Central memory CD8-positive, alpha-beta T cell (primary cell): Measurements from ENCODE around the gene SEZ6.
A peak's percentile ranks its signal among the peaks of the same experiment; 100 is the strongest.
"Not testable (repeated sequence)": the region's sequence is repeated elsewhere in the genome, so short reads cannot be mapped to it uniquely, and the experiment has no call there.

ENCODE experiments used
- ATAC-seq: fragments of 150-1000 bp; cut with Tn5 transposase; replicated peaks from 2 replicates; pipeline ENCODE4 v1.10.0; 2022; ENCODE audit warnings: mild to moderate bottlenecking, moderate FRiP score, moderate number of reproducible peaks; ENCODE audit not compliant: poor library complexity, severe bottlenecking; ENCODE audit errors: extremely low read depth
- DNase-seq, 2 donors: peaks; one replicate each; pipeline ENCODE4 v3.0.0; 2021; ENCODE audit warnings: low spot score in 2 of 2
- H3K27ac Mint-ChIP-seq: one replicate; pipeline ENCODE4 v1.8.0; 2022; ENCODE audit warnings: low read depth, mild to moderate bottlenecking, moderate library complexity, mixed read lengths
- H3K27me3 Mint-ChIP-seq: one replicate; pipeline ENCODE4 v1.8.0; 2022; ENCODE audit warnings: mixed read lengths
- H3K36me3 Mint-ChIP-seq: one replicate; pipeline ENCODE4 v1.8.0; 2022; ENCODE audit warnings: mild to moderate bottlenecking, moderate library complexity, mixed read lengths; ENCODE audit not compliant: insufficient read depth
- H3K4me1 Mint-ChIP-seq: one replicate; pipeline ENCODE4 v1.8.0; 2022; ENCODE audit warnings: mixed read lengths
- H3K4me3 Mint-ChIP-seq: one replicate; pipeline ENCODE4 v1.8.0; 2022; ENCODE audit warnings: mild to moderate bottlenecking, moderate library complexity, mixed read lengths
- H3K9me3 Mint-ChIP-seq: one replicate; pipeline ENCODE4 v1.8.0; 2022; ENCODE audit warnings: mixed read lengths

Gene SEZ6

DNA sequence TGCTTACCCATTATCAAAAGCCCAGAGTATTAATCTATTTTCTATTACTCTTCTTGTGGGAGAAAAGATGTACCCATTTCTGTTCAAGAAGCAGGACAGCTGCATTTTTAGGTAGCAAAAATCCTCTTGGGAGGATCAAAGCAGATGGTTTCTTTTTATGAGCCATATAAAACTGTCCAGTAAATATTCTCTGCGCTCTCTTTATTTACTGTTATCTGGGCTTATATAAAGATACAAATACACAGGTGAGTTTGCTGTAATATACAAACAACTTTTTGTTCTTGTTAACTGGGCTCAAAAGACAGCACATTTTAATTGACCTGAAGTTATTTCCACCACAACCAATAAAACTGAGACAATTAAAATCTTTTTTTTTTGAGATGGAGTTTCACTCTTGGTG lies 64.6 kb downstream of the SEZ6 start:
- no peak for DNase-seq
- no peaks in the 10 kb centered on the region for H3K9me3 Mint-ChIP-seq
- H3K27ac Mint-ChIP-seq = no peak overlapping the region
- peaks cover 24% of the 10 kb centered on the region for H3K36me3 Mint-ChIP-seq
- ATAC-seq = no peak
- H3K4me1 Mint-ChIP-seq = peaks cover 71% of the 10 kb centered on the region
- H3K27me3 Mint-ChIP-seq = no peaks in the 10 kb centered on the region
- H3K4me3 Mint-ChIP-seq = no peak overlapping the region

DNA sequence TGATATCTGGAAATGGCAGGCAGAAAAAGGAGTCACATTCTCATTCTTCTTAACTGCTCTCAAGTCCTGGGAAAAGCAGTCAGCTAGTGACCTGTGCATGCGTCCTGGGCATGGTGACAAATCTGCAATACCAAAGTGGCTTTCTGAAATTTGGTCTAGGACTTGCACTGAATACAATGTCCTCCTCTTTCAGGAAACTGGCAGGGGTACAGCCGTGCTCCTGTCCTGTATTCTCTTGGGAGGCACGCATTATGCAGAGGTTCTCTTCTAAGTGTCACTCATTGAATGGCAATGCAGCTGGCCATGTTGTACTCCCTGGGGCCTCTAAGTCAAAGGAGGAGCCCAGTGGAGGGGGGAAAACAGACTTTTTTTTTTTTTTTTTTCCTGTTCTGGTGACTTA lies 65.2 kb downstream of the SEZ6 start:
- Mint-ChIP-seq H3K27me3 (no peaks in the 10 kb centered on the region), H3K27ac (no peak overlapping the region), H3K9me3 (no peaks in the 10 kb centered on the region), H3K4me1 (peaks cover 72% of the 10 kb centered on the region), H3K36me3 (peaks cover 24% of the 10 kb centered on the region), H3K4me3 (no peak overlapping the region)
- DNase-seq = no peak
- ATAC-seq = no peak

DNA sequence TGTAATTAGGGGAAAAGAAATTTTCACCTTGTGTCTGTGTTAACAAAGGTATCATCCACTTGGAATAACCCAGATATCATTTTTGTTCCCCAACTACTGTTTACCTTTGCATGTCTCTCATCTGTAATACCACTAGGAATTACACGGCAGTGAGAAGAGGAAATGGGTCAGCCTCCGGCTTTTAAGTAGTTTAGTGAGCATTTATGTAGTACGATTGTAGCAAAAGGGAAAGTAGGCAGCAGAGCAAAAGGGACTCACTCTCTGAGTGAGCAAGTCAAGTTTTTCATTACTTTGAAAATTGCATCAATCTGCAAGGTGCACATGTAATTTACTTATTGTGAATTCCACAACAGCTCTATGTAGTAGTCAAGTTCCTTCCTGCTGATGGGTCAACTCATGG lies 65.7 kb downstream of the SEZ6 start:
- Mint-ChIP-seq H3K36me3 (peaks cover 24% of the 10 kb centered on the region), H3K4me1 (peaks cover 70% of the 10 kb centered on the region), H3K27ac (no peak overlapping the region), H3K4me3 (no peak overlapping the region), H3K9me3 (no peaks in the 10 kb centered on the region), H3K27me3 (no peaks in the 10 kb centered on the region)
- no peak for DNase-seq
- no peak for ATAC-seq

DNA sequence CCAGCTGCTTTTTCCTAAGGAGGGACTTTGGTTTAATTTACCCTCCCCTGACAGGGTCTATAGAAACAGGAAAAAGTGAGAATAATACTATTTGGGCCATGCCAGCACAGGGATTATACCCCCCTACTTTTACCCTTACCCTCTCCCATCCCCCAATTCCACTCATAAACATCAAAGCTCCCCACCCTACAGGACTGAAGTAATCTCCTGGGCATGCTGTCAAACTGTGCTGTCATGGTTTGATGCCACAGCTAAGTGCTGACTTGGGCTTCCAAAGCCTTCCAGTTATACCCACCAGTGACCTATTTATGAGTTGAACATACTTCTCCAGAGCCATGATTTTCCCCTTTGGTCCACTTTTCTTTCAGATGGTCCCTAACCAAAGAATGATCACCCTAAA lies 67.3 kb downstream of the SEZ6 start:
- H3K27ac Mint-ChIP-seq = no peak overlapping the region

DNA sequence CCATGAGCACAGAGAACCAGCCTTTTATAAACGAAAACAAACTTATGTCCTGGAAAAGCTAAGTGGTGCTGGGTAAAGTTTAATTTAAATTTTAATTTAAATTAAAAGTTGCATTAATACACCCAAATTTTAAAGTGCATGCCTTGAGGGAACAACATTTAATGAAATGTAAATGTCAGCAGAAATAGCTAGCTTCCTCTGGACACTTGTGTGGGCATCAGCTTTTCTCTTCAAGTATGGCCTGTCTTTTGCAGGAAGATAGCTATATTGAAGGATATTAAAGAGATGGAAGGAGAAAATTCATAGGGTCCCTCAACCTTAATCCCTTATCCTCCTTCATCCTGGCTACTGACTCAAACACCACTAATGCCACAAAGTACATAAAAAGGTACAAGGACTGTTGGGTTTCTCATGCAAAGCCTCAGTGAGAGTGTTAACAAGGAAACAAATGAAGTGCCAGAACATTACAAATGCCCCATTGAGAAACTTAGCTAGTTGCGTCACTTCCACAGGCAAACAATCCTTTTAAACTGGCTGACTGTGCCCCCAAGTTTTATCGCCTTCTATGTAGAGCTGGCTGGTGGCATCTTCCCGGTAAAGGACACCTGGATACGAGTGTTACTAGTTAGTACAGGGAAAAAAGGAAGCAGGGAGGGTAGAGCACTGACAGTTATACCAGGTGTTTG lies 68.6 kb downstream of the SEZ6 start:
- Mint-ChIP-seq H3K9me3 (no peaks in the 10 kb centered on the region), H3K27me3 (no peaks in the 10 kb centered on the region), H3K27ac (no peak overlapping the region), H3K36me3 (peaks cover 17% of the 10 kb centered on the region), H3K4me3 (no peak overlapping the region), H3K4me1 (peaks cover 60% of the 10 kb centered on the region)
- ATAC-seq (no peak), DNase-seq (no peak)

More for the DNA sequence above, 67.3 kb downstream of the SEZ6 start:
- Mint-ChIP-seq H3K36me3 (peaks cover 24% of the 10 kb centered on the region), H3K4me3 (no peak overlapping the region), H3K4me1 (peaks cover 66% of the 10 kb centered on the region), H3K9me3 (no peaks in the 10 kb centered on the region), H3K27me3 (no peaks in the 10 kb centered on the region)
- DNase-seq (no peak), ATAC-seq (no peak)

DNA sequence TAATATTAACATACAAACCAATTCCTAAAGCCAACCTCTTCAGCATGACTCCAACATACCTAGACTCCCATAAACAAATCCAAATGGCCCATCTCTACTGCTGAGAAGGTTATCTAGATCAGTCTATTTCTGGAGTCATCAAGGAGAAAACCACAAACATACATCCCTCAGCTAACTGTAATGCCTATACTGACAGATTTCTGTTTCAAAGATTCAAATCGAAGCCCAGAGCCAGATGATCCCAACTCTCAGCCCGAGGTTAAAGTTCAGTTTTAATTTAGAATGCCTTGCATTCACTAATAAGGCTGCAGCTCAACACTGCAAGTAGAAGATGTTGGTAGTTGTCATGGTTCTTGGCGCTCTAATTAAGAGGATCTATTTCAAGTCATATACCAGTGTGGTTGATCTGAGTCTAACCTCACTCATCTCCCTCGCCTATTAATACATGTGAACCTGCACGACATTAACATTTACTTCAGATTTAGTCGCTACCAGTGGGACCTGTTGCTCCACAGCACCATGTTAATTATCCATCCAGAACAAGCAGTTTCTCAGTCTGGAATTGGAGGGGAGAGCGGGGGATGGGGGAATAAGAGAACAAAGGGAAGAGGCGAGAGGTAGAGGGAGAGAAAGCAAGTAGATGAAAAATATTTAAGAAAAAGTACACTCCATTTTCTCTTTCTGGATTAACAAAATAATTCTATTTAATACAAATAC lies 69.9 kb downstream of the SEZ6 start:
- Mint-ChIP-seq H3K27ac (no peak overlapping the region), H3K27me3 (no peaks in the 10 kb centered on the region), H3K4me3 (no peak overlapping the region), H3K9me3 (no peaks in the 10 kb centered on the region), H3K36me3 (peaks cover 14% of the 10 kb centered on the region), H3K4me1 (peaks cover 54% of the 10 kb centered on the region)
- no peak for DNase-seq
- ATAC-seq = no peak

DNA sequence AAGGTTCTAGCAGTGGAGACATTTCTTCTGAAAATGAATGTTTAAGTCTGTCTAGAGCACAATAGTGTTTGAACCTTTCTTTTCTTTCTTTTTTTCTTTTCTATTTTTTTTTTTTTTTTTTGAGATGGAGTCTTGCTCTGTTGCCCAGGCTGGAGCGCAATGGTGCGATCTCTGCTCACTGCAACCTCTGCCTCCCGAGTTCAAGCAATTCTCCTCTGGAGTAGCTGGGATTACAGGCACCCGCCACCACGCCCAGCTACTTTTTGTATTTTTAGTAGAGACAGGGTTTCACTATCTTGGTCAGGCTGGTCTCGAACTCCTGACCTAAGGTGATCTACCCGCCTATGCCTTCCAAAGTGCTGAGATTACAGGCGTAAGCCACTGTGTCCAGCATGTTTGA lies 71.3 kb downstream of the SEZ6 start:
- not testable (repeated sequence) for H3K27me3 Mint-ChIP-seq, H3K9me3 Mint-ChIP-seq, ATAC-seq, H3K4me3 Mint-ChIP-seq, DNase-seq
- Mint-ChIP-seq H3K4me1 (peaks cover 53% of the 10 kb centered on the region), H3K36me3 (peaks cover 14% of the 10 kb centered on the region), H3K27ac (peak overlapping the region; percentile 61)

DNA sequence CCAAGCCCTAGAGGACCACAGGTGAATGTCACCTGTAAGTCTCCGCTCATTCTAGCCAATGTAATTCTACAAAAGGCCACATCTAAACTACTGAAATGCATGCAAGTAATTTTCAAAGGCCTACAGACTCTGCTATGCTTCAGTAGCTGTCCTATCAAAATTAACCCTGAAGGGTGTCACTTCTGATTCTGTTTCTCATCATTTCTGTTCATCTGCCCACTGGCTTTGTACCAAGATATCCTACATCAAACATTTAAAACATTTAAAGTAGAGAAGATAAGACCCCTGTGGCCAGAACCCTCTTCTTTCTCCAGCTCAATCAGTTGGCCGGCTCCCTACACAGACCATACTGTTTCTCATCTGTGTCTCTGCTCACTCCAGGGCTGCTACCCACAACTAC lies 76.0 kb downstream of the SEZ6 start:
- ATAC-seq (no peak), DNase-seq (no peak)
- peaks cover 22% of the 10 kb centered on the region for H3K36me3 Mint-ChIP-seq
- H3K9me3 Mint-ChIP-seq = no peaks in the 10 kb centered on the region
- peaks cover 60% of the 10 kb centered on the region for H3K4me1 Mint-ChIP-seq
- no peaks in the 10 kb centered on the region for H3K27me3 Mint-ChIP-seq
- H3K4me3 Mint-ChIP-seq = no peak overlapping the region
- peak overlapping the region; percentile 82 for H3K27ac Mint-ChIP-seq

DNA sequence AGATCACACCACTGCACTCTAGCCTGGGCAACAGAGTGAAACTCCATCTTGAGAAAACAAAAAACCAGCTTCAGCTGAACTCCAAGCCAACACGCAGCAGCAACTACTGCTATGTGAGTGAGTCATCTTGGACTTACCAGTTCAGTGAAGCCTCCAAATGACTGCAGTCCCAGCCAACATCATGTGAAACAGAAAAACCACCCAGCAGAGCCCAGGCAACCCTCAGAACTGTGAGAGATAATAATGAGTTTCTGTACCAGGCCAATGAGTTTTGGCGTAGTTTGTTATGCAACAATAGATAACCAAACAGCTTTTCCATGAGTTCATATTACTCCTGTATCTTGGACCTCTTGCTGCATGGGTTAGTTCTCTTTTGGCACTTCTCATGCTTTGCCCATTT lies 77.8 kb downstream of the SEZ6 start:
- Mint-ChIP-seq H3K27me3 (no peaks in the 10 kb centered on the region), H3K27ac (peak overlapping the region; percentile 38), H3K4me3 (no peak overlapping the region), H3K4me1 (peaks cover 60% of the 10 kb centered on the region), H3K9me3 (no peaks in the 10 kb centered on the region), H3K36me3 (peaks cover 32% of the 10 kb centered on the region)
- DNase-seq = no peak
- ATAC-seq = no peak

DNA sequence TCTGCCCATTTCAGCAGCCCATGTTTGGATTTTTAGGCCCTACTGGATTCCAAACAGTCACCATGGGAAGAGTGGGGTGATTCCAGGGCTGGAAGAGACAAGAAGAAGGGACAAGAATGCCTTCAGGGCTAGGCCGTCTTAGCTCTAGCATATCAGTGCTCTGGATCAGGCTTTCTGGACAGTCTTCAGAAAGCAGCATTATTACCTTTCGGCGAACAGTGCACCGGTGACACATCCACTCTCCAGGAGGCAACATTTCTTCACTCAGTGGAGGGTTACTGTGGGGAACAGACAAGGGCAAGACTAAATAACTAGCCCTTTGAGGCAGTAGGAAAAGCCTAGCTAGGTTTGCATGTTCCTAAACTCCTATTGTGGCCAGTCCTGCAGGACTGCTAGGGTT lies 79.0 kb downstream of the SEZ6 start:
- H3K4me1 Mint-ChIP-seq = peaks cover 60% of the 10 kb centered on the region
- DNase-seq (no peak), ATAC-seq (no peak)
- H3K4me3 Mint-ChIP-seq = peak overlapping the region; percentile 62
- no peaks in the 10 kb centered on the region for H3K27me3 Mint-ChIP-seq
- H3K9me3 Mint-ChIP-seq = no peaks in the 10 kb centered on the region
- H3K36me3 Mint-ChIP-seq = peaks cover 40% of the 10 kb centered on the region
- H3K27ac Mint-ChIP-seq = peak overlapping the region; percentile 92

DNA sequence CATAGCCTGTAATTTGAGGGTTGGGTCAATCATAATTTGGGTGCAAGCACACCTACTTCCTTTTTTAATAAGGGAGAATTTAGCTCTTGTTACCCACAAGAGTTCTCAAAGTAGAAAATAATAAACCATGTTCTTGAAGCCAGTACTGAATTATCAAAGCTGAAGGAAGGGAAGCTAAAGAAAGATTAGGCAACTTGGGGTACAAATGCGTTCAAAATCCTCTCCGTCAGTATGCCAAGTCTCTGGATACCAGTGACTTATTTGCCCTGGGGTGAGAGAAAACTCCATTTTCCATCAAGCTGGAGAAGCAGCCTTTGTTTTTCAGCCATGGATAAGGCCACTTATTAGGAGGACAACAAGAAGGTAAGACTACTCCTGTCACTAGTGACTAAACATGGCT lies 79.5 kb downstream of the SEZ6 start:
- peaks cover 60% of the 10 kb centered on the region for H3K4me1 Mint-ChIP-seq
- no peaks in the 10 kb centered on the region for H3K27me3 Mint-ChIP-seq
- H3K9me3 Mint-ChIP-seq = no peaks in the 10 kb centered on the region
- no peak for DNase-seq
- peak overlapping the region; percentile 62 for H3K4me3 Mint-ChIP-seq
- ATAC-seq = no peak
- peaks cover 41% of the 10 kb centered on the region for H3K36me3 Mint-ChIP-seq
- H3K27ac Mint-ChIP-seq = peak overlapping the region; percentile 92

DNA sequence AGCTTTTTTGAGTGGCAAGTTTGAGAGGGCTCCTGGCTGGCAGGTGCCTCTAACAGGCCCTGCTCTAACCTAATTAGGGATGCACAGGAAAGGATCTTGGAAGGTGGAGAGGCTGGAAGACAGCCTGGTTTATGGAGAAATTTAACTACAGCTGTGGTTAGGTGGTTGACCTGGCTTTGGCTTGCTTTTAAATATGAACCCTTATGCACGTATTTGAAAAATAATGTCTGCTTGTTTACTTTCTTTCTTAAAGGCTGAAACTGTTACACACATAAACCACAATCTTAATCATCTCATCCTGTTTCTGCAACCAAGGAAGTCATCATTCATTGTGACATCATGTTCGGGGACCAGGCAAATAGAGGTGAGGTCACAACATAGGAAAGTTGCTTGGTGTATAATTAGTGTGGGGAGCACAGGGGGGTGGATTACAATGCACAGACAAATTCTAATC lies 79.9 kb downstream of the SEZ6 start:
- H3K4me3 Mint-ChIP-seq = peak overlapping the region; percentile 62
- H3K9me3 Mint-ChIP-seq = no peaks in the 10 kb centered on the region
- H3K27ac Mint-ChIP-seq = peak overlapping the region; percentile 92
- peaks cover 60% of the 10 kb centered on the region for H3K4me1 Mint-ChIP-seq
- H3K36me3 Mint-ChIP-seq = peaks cover 45% of the 10 kb centered on the region
- ATAC-seq (peak; percentile 96), DNase-seq (peak in 1 of 2 donors; percentile 64)
- H3K27me3 Mint-ChIP-seq = no peaks in the 10 kb centered on the region

DNA sequence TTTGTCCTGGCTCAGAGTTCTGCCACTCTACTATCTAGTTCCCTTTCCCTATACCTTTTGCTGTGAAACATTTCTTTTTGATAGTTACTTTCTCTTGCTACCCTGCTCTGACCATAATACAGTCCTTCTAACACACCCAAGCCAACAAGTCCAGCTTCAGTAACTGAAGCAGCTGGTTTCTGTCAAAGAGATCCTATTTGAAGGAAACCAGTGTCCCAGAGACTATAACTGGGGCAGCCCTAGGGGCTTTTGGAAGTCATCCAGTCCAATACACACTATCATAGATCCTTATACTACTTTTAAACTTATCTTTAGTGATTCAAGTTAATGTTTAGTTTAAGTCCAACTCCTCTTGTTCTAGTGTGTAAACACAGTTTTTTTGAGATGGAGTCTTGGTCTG lies 85.6 kb downstream of the SEZ6 start:
- H3K27me3 Mint-ChIP-seq = no peaks in the 10 kb centered on the region
- H3K9me3 Mint-ChIP-seq = no peaks in the 10 kb centered on the region
- no peak for ATAC-seq
- H3K4me1 Mint-ChIP-seq = peaks cover 24% of the 10 kb centered on the region
- peak overlapping the region; percentile 23 for H3K27ac Mint-ChIP-seq
- no peak overlapping the region for H3K4me3 Mint-ChIP-seq
- DNase-seq = no peak
- H3K36me3 Mint-ChIP-seq = peaks cover 79% of the 10 kb centered on the region
